Adrenal gland (tissue), 12 donors: Measurements from ENCODE around the gene TOGARAM1. TPM values are rescaled to one million over a fixed set of nuclear protein-coding genes. Genes with fewer than 3 reads are reported as not detected.

Source experiments
- DNase-seq, 7 donors: peaks; one replicate each; pipeline ENCODE4 v3.0.0-alpha.2; 2019 to 2020
- H3K27ac ChIP-seq, 5 donors: fragments of 200-600 bp; sonication (generic) in 4 of 5; 1 replicate in 3 of 5; 2 replicates in 2 of 5; pipeline versions ENCODE4 v1.5.1 to v1.8.0; 2016 to 2020; ENCODE audit warnings: mild to moderate bottlenecking in 1 of 5
- H3K27me3 ChIP-seq: fragments of 200-600 bp; 2 replicates; pipeline ENCODE4 v1.8.0; 2021
- H3K36me3 ChIP-seq, 2 donors: fragments of 200-600 bp; replicated peaks in 1 of 2; 1 replicate in 1 of 2; 2 replicates in 1 of 2; pipeline versions ENCODE4 v1.5.1 to v1.8.0; 2018 to 2022
- H3K4me1 ChIP-seq, 2 donors: fragments of 200-600 bp; replicated peaks in 1 of 2; 1 replicate in 1 of 2; 2 replicates in 1 of 2; pipeline versions ENCODE4 v1.5.1 to v1.8.0; 2018 to 2021
- H3K4me3 ChIP-seq, 4 donors: fragments of 200-600 bp; sonication (generic) in 3 of 4; one replicate each; pipeline ENCODE4 v1.5.1; 2016 to 2018
- H3K9me3 ChIP-seq, 3 donors: fragments of 200-600 bp; sonication (generic) in 1 of 3; replicated peaks in 1 of 3; 1 replicate in 2 of 3; 2 replicates in 1 of 3; pipeline versions ENCODE4 v1.5.1 to v1.8.0; 2016 to 2021
- CTCF ChIP-seq, 6 experiments: fragments of 450-650 bp in 4 of 6; fragments of 200-600 bp in 2 of 6; sonication (generic) in 1 of 6; IDR thresholded peaks; 1 replicate in 5 of 6; 2 replicates in 1 of 6; pipeline versions ENCODE4 v1.5.1 to v1.8.0; 2016 to 2021; ENCODE audit warnings: antibody characterized with exemption in 6 of 6, mild to moderate bottlenecking in 2 of 6, moderate library complexity in 1 of 6
- POLR2A ChIP-seq, 2 donors: fragments of 450-650 bp; IDR thresholded peaks; one replicate each; pipeline ENCODE4 v1.6.1; 2017; ENCODE audit warnings: antibody characterized with exemption in 2 of 2, mild to moderate bottlenecking in 2 of 2, moderate library complexity in 1 of 2
- WGBS, 4 donors: extraction: QIAGEN DNeasy Blood & Tissue Kit in 2 of 4; methylation state at CpG; one replicate each; pipeline versions ENCODE4 v1.1.5 to v1.1.7; 2013 to 2017; 5-methylcytosine and 5-hydroxymethylcytosine counted together
- intact Hi-C, 2 donors: fragments of 100-400 bp; cut with DNase I; formaldehyde crosslinking; loops; one replicate each; pipeline versions ENCODE4 v1.14.1 to v1.15.0; 2022 to 2023
- polyA plus RNA-seq, 3 donors: library from polyadenylated mRNA; stranded (reverse); fragments of 200-250 nt in 2 of 3; fragments of 350-450 nt in 1 of 3; fragmentation: Illumina TruSeq in 1 of 3; extraction: RNeasy Lipid Tissue Mini Kit (QIAGEN cat#74804) in 1 of 3; gene quantifications; one replicate each; pipeline ENCODE4 v1.2.3, GENCODE V29; 2013 to 2014
- total RNA-seq, 9 donors: library from RNA; depleted of rRNA in 4 of 9; stranded (reverse); fragments of >200 nt in 4 of 9; fragments of 120-200 nt in 1 of 9; fragmentation: NEBNext Ultra II Directional in 1 of 9; extraction: Animal tissue kit (Norgen Biotek cat#: 25700) in 1 of 9; gene quantifications; one replicate each; pipeline versions ENCODE4 v1.1.0 to v1.2.4, GENCODE V29; 2013 to 2023
- donor health status: healthy with polysubstance abuse.
- donor health status: Bipolar disorder and iron deficiency.
- donor health status: DM: yes; HTN: yes; CAD: no.
- donor health status: DM: no; HTN: no; CAD: no.
- donor health status: DM: no; HTN: no; CAD: no.
- donor health status: DM: yes; HTN: yes; CAD: no.

TOGARAM1 gene
- total and polyA plus RNA-seq, 12 donors, result 4.2 to 42.0 (median 19.1) TPM

- Histone ChIP-seq H3K9me3 (no peaks in the 10 kb centered on the region), H3K36me3 (peaks cover 0 to 15% of the 10 kb centered on the region in 2 donors), H3K4me3 (no peak overlapping the region), H3K27ac (no peak overlapping the region), H3K4me1 (no peaks in the 10 kb centered on the region), H3K27me3 (no peaks in the 10 kb centered on the region)
- 92 to 100% (median 96%) methylated on average over 2 of the region's 2 CpGs for WGBS, 4 donors
- TF ChIP-seq POLR2A (IDR thresholded peaks at IDR 0.05), result no peak
- TF ChIP-seq CTCF (IDR thresholded peaks at IDR 0.05), result no peak
- DNase-seq, result no peak
- intact Hi-C loops, result no loop called here
Measured at GRCh38 chr14:44941591-44941990, 20.4 kb upstream of the TOGARAM1 start.

- no peak overlapping the region for H3K27ac ChIP-seq
- no peaks in the 10 kb centered on the region for H3K9me3 ChIP-seq
- DNase-seq, result no peak
- no peaks in the 10 kb centered on the region for H3K27me3 ChIP-seq
- H3K4me3 ChIP-seq, result no peak overlapping the region
- TF ChIP-seq CTCF (IDR thresholded peaks at IDR 0.05), result no peak
- no peak for TF ChIP-seq POLR2A (IDR thresholded peaks at IDR 0.05)
- intact Hi-C loops, result no loop called here
- H3K36me3 ChIP-seq, result peaks cover 0 to 15% of the 10 kb centered on the region in 2 donors
- no peaks in the 10 kb centered on the region for H3K4me1 ChIP-seq
- WGBS, 4 donors, result 95 to 100% (median 99%) methylated on average over 1 of the region's 1 CpG
Measured at GRCh38 chr14:44942436-44942835, 19.6 kb upstream of the TOGARAM1 start.

- Histone ChIP-seq H3K9me3 (no peaks in the 10 kb centered on the region), H3K27me3 (no peaks in the 10 kb centered on the region), H3K36me3 (peaks cover 0 to 15% of the 10 kb centered on the region in 2 donors), H3K27ac (no peak overlapping the region), H3K4me1 (no peaks in the 10 kb centered on the region), H3K4me3 (no peak overlapping the region)
- intact Hi-C loops, result no loop called here
- DNase-seq, result no peak
- TF ChIP-seq CTCF (IDR thresholded peaks at IDR 0.05), result no peak
- no peak for TF ChIP-seq POLR2A (IDR thresholded peaks at IDR 0.05)
Measured at GRCh38 chr14:44944107-44944506, 17.9 kb upstream of the TOGARAM1 start.

- no peaks in the 10 kb centered on the region for H3K27me3 ChIP-seq
- WGBS, 4 donors, result 90 to 92% (median 92%) methylated on average over 4 of the region's 4 CpGs
- no peak for DNase-seq
- intact Hi-C loops, result no loop called here
- H3K4me1 ChIP-seq, result no peaks in the 10 kb centered on the region
- H3K36me3 ChIP-seq, result peaks cover 0 to 15% of the 10 kb centered on the region in 2 donors
- H3K9me3 ChIP-seq, result no peaks in the 10 kb centered on the region
- H3K27ac ChIP-seq, result no peak overlapping the region
- TF ChIP-seq POLR2A (IDR thresholded peaks at IDR 0.05) (no peak), CTCF (IDR thresholded peaks at IDR 0.05) (no peak)
- no peak overlapping the region for H3K4me3 ChIP-seq
Measured at GRCh38 chr14:44945264-44945663, 16.7 kb upstream of the TOGARAM1 start.
